ENCODE results near the gene ZBTB8B. TPM values are rescaled to one million over a fixed set of nuclear protein-coding genes. Genes with fewer than 3 reads are reported as not detected.
A peak's percentile ranks its signal among the peaks of the same experiment; 100 is the strongest.
"Not testable (repeated sequence)": the region's sequence is repeated elsewhere in the genome, so short reads cannot be mapped to it uniquely, and the experiment has no call there.

Gene ZBTB8B
- not detected for total RNA-seq
- long read RNA-seq, donor 1 = 0 reads
- long read RNA-seq, donor 2 = 0 reads

GRCh38 chr1:32464716-32465577, at the start of gene ZBTB8B:
TSS of gene ZBTB8B (plus strand) at chr1:32465072. CDS start at chr1:32470625, 5,553 bp downstream.
- peak; percentile 82 for DNase-seq (ENCODE audit: low spot score)
- intact Hi-C loops (cut with DNase I) = no loop called here

- intact Hi-C loops (cut with DNase I) = no loop called here
Observed at GRCh38 chr1:32421775-32422174, 43.1 kb upstream of the ZBTB8B start.

GRCh38 chr1:32426489-32427255, 38.2 kb upstream of the ZBTB8B start:
- intact Hi-C loops (cut with DNase I) = no loop called here
- no peak for DNase-seq (ENCODE audit: low spot score)

More at GRCh38 chr1:32421775-32422174, 43.1 kb upstream of the ZBTB8B start:
- DNase-seq (ENCODE audit: low spot score) = no peak

- DNase-seq (ENCODE audit: low spot score) = no peak
- intact Hi-C loops (cut with DNase I) = no loop called here
Observed at GRCh38 chr1:32427264-32427963, 37.5 kb upstream of the ZBTB8B start.

- intact Hi-C loops (cut with DNase I) = no loop called here
- DNase-seq (ENCODE audit: low spot score) = no peak
Observed at GRCh38 chr1:32431736-32432400, 33.0 kb upstream of the ZBTB8B start.

GRCh38 chr1:32438136-32438535, 26.7 kb upstream of the ZBTB8B start:
- DNase-seq (ENCODE audit: low spot score) = no peak
- intact Hi-C loops (cut with DNase I) = no loop called here

GRCh38 chr1:32438777-32439176, 26.1 kb upstream of the ZBTB8B start:
- DNase-seq (ENCODE audit: low spot score); intact Hi-C loops (cut with DNase I): not testable (repeated sequence)

- intact Hi-C loops (cut with DNase I); DNase-seq (ENCODE audit: low spot score): not testable (repeated sequence)
Observed at GRCh38 chr1:32441467-32441866, 23.4 kb upstream of the ZBTB8B start.

GRCh38 chr1:32447469-32448185, 17.2 kb upstream of the ZBTB8B start:
- intact Hi-C loops (cut with DNase I) = no loop called here
- DNase-seq (ENCODE audit: low spot score) = peak; percentile 62

GRCh38 chr1:32448186-32448772, 16.6 kb upstream of the ZBTB8B start:
- intact Hi-C loops (cut with DNase I) = not testable (repeated sequence)
- DNase-seq (ENCODE audit: low spot score) = peak; percentile 85

- peak; percentile 31 for DNase-seq (ENCODE audit: low spot score)
- intact Hi-C loops (cut with DNase I) = no loop called here
Observed at GRCh38 chr1:32448773-32449456, 16.0 kb upstream of the ZBTB8B start.

GRCh38 chr1:32449457-32449831, 15.4 kb upstream of the ZBTB8B start:
- DNase-seq (ENCODE audit: low spot score); intact Hi-C loops (cut with DNase I): not testable (repeated sequence)

- intact Hi-C loops (cut with DNase I) = no loop called here
Observed at GRCh38 chr1:32454726-32455125, 10.1 kb upstream of the ZBTB8B start.

GRCh38 chr1:32455958-32456357, 8.9 kb upstream of the ZBTB8B start:
- intact Hi-C loops (cut with DNase I) = no loop called here
- DNase-seq (ENCODE audit: low spot score) = no peak

More at GRCh38 chr1:32454726-32455125, 10.1 kb upstream of the ZBTB8B start:
- DNase-seq (ENCODE audit: low spot score) = peak; percentile 52

- DNase-seq (ENCODE audit: low spot score) = not testable (repeated sequence)
Observed at GRCh38 chr1:32458798-32459197, 6.1 kb upstream of the ZBTB8B start.

GRCh38 chr1:32462977-32463376, 1.9 kb upstream of the ZBTB8B start:
- DNase-seq (ENCODE audit: low spot score); intact Hi-C loops (cut with DNase I): not testable (repeated sequence)

More at GRCh38 chr1:32458798-32459197, 6.1 kb upstream of the ZBTB8B start:
- intact Hi-C loops (cut with DNase I) = not testable (repeated sequence)

- intact Hi-C loops (cut with DNase I) = no loop called here
- DNase-seq (ENCODE audit: low spot score) = no peak
Observed at GRCh38 chr1:32464191-32464715, 619 bp upstream of the ZBTB8B start.
